Occipital lobe (tissue), 2 donors: ENCODE results near the gene OLFM4. TPM values are rescaled to one million over a fixed set of nuclear protein-coding genes. Genes with fewer than 3 reads are reported as not detected.
"Not testable (repeated sequence)": the region's sequence is repeated elsewhere in the genome, so short reads cannot be mapped to it uniquely, and the experiment has no call there.

Experiments used
- DNase-seq: peaks from one replicate; lab custom pipeline; 2025; lab: John Stamatoyannopoulos, UW
- total RNA-seq: library from RNA; depleted of rRNA; stranded (reverse); fragments of >200 nt; gene quantifications from one replicate; pipeline ENCODE4 v1.2.3, GENCODE V29; 2014

OLFM4 gene
- total RNA-seq, result 1.1 TPM

GRCh38 chr13:53028637-53029203 lies at the start of gene OLFM4:
Gene OLFM4, plus strand, starts transcription at chr13:53028813. Its CDS starts 24 bp downstream, at chr13:53028837.
- DNase-seq, result no peak

- no peak for DNase-seq
Measured at GRCh38 chr13:52978989-52979388, 49.6 kb upstream of the OLFM4 start.

GRCh38 chr13:52980695-52981094 lies 47.9 kb upstream of the OLFM4 start:
- DNase-seq, result no peak

GRCh38 chr13:52983836-52984235 lies 44.8 kb upstream of the OLFM4 start:
- no peak for DNase-seq

- DNase-seq, result no peak
Measured at GRCh38 chr13:52984881-52985363, 43.7 kb upstream of the OLFM4 start.

- no peak for DNase-seq
Measured at GRCh38 chr13:52991344-52992020, 37.1 kb upstream of the OLFM4 start.

GRCh38 chr13:52992110-52992509 lies 36.5 kb upstream of the OLFM4 start:
- DNase-seq, result no peak

GRCh38 chr13:52994051-52994450 lies 34.6 kb upstream of the OLFM4 start:
- no peak for DNase-seq

GRCh38 chr13:52994865-52995264 lies 33.7 kb upstream of the OLFM4 start:
- DNase-seq, result no peak

- no peak for DNase-seq
Measured at GRCh38 chr13:52995946-52996345, 32.7 kb upstream of the OLFM4 start.

- DNase-seq, result no peak
Measured at GRCh38 chr13:52997951-52998876, 30.4 kb upstream of the OLFM4 start.

GRCh38 chr13:52999093-52999696 lies 29.4 kb upstream of the OLFM4 start:
- DNase-seq, result no peak

GRCh38 chr13:53001444-53002225 lies 27.0 kb upstream of the OLFM4 start:
- DNase-seq, result no peak

GRCh38 chr13:53004573-53004972 lies 24.0 kb upstream of the OLFM4 start:
- DNase-seq, result no peak

GRCh38 chr13:53005626-53006025 lies 23.0 kb upstream of the OLFM4 start:
- DNase-seq, result no peak

- DNase-seq, result no peak
Measured at GRCh38 chr13:53007872-53008271, 20.7 kb upstream of the OLFM4 start.

- DNase-seq, result no peak
Measured at GRCh38 chr13:53010374-53011105, 18.1 kb upstream of the OLFM4 start.

GRCh38 chr13:53012707-53013106 lies 15.9 kb upstream of the OLFM4 start:
- DNase-seq, result no peak

- DNase-seq, result no peak
Measured at GRCh38 chr13:53013113-53013512, 15.5 kb upstream of the OLFM4 start.

- DNase-seq, result not testable (repeated sequence)
Measured at GRCh38 chr13:53014018-53014417, 14.6 kb upstream of the OLFM4 start.
